GM23248 (cell line): ENCODE results near the gene HBM. TPM values are rescaled to one million over a fixed set of nuclear protein-coding genes. Genes with fewer than 3 reads are reported as not detected.

Experiments used
- DNase-seq: peaks from one replicate; pipeline ENCODE4 v3.0.0-alpha.2; 2015
- H2AFZ ChIP-seq: fragments of 200-600 bp; sonication (generic); 2 replicates; pipeline ENCODE4 v1.6.1; 2016; ENCODE audit warnings: antibody characterized with exemption
- H3F3A ChIP-seq: fragments of 200-600 bp; sonication (generic); 2 replicates; pipeline ENCODE4 v1.6.1; 2016; ENCODE audit warnings: mild to moderate bottlenecking, antibody characterized with exemption, mixed run types; ENCODE audit not compliant: insufficient read depth
- H3K27ac ChIP-seq: fragments of 200-600 bp; sonication (generic); 2 replicates; pipeline ENCODE4 v1.5.1; 2016; ENCODE audit warnings: mild to moderate bottlenecking
- H3K27me3 ChIP-seq: fragments of 200-600 bp; sonication (generic); replicated peaks from 2 replicates; pipeline ENCODE4 v1.6.1; 2016; ENCODE audit warnings: mild to moderate bottlenecking; ENCODE audit not compliant: insufficient read depth
- H3K36me3 ChIP-seq: fragments of 200-600 bp; sonication (generic); 2 replicates; pipeline ENCODE4 v1.6.1; 2016; ENCODE audit warnings: low read depth, mild to moderate bottlenecking
- H3K4me1 ChIP-seq: fragments of 200-600 bp; sonication (generic); 2 replicates; pipeline ENCODE4 v1.6.1; 2016; ENCODE audit warnings: mild to moderate bottlenecking; ENCODE audit not compliant: insufficient read depth
- H3K4me2 ChIP-seq: fragments of 200-600 bp; sonication (generic); one replicate; pipeline ENCODE4 v1.6.1; 2016; ENCODE audit warnings: mild to moderate bottlenecking; ENCODE audit not compliant: unreplicated experiment
- H3K4me3 ChIP-seq: fragments of 200-600 bp; sonication (generic); 2 replicates; pipeline ENCODE4 v1.5.1; 2016; ENCODE audit warnings: mild to moderate bottlenecking
- H3K79me2 ChIP-seq: fragments of 200-600 bp; sonication (generic); 2 replicates; pipeline ENCODE4 v1.6.1; 2016; ENCODE audit warnings: mild to moderate bottlenecking; ENCODE audit not compliant: insufficient read depth
- H3K9ac ChIP-seq: fragments of 200-600 bp; sonication (generic); 2 replicates; pipeline ENCODE4 v1.6.1; 2016; ENCODE audit warnings: mild to moderate bottlenecking
- H3K9me2 ChIP-seq: fragments of 200-600 bp; sonication (generic); 2 replicates; pipeline ENCODE4 v1.6.1; 2016; ENCODE audit warnings: mixed run types, mild to moderate bottlenecking, moderate library complexity; ENCODE audit not compliant: insufficient read depth
- H3K9me3 ChIP-seq: fragments of 200-600 bp; sonication (generic); one replicate; pipeline ENCODE4 v1.6.1; 2017; ENCODE audit warnings: low read depth
- H4K20me1 ChIP-seq: fragments of 200-600 bp; sonication (generic); 2 replicates; pipeline ENCODE4 v1.6.0; 2016; ENCODE audit not compliant: insufficient read depth
- EZH2 ChIP-seq: fragments of 200-600 bp; sonication (generic); IDR thresholded peaks from 2 replicates; pipeline ENCODE4 v1.6.1; 2018; ENCODE audit warnings: antibody characterized with exemption, mild to moderate bottlenecking; ENCODE audit not compliant: insufficient read depth, poor library complexity, severe bottlenecking
- EZH2phosphoT487 ChIP-seq: fragments of 200-600 bp; sonication (generic); IDR thresholded peaks from 2 replicates; pipeline ENCODE4 v1.6.1; 2018; ENCODE audit warnings: antibody characterized with exemption, moderate library complexity, mild to moderate bottlenecking, low read depth; ENCODE audit not compliant: insufficient read depth
- WGBS, 2 experiments: methylation state at CpG; one replicate each; pipeline ENCODE4 v1.1.6; 2015 to 2017; ENCODE audit warnings: low lambda C conversion rate in 2 of 2, low coverage in 1 of 2; ENCODE audit errors: missing lambda C conversion rate in 2 of 2; 5-methylcytosine and 5-hydroxymethylcytosine counted together
- in situ Hi-C: fragments of 300-500 bp; cut with MboI; formaldehyde crosslinking; loops from 2 replicates; pipeline ENCODE4 v1.15.0; 2020
- polyA plus RNA-seq: library from polyadenylated mRNA; unstranded; fragments of >200 nt; fragmentation: Nextera tagmentation; extraction: Ambion mirVana; gene quantifications from 2 replicates; pipeline ENCODE4 v1.2.1, GENCODE V29; 2016
- total RNA-seq: library from RNA; depleted of rRNA; stranded (reverse); fragments of >200 nt; shearing (Covaris generic); gene quantifications from 2 replicates; pipeline ENCODE4 v1.2.3, GENCODE V29; 2014

Gene HBM
- total and polyA plus RNA-seq, 2 experiments from 2014 or later, result not detected

- H4K20me1 ChIP-seq, result no peaks in the 10 kb centered on the region
- WGBS, 2 experiments, result 39 to 67% methylated on average over 4 to 10 of the region's 11 CpGs
- H3K4me1 ChIP-seq, result no peaks in the 10 kb centered on the region
- TF ChIP-seq EZH2phosphoT487, result no peak
- TF ChIP-seq EZH2, result no peak
- no peaks in the 10 kb centered on the region for H3K9me2 ChIP-seq
- H2AFZ ChIP-seq, result no peak overlapping the region
- no peak overlapping the region for H3K9ac ChIP-seq
- no peaks in the 10 kb centered on the region for H3K27me3 ChIP-seq
- H3K27ac ChIP-seq, result no peak overlapping the region
- no peaks in the 10 kb centered on the region for H3K79me2 ChIP-seq
- peaks cover 11% of the 10 kb centered on the region for H3F3A ChIP-seq
- peaks cover 17% of the 10 kb centered on the region; the same call in 1 of the 2 replicates for H3K36me3 ChIP-seq
- no peak for DNase-seq
- in situ Hi-C loops, result no loop called here
- H3K9me3 ChIP-seq, result no peaks in the 10 kb centered on the region
- H3K4me2 ChIP-seq, result no peak overlapping the region
- H3K4me3 ChIP-seq, result no peak overlapping the region
Observed at GRCh38 chr16:185691-186090, 19.9 kb downstream of the HBM start.

GRCh38 chr16:187330-187729 lies 21.6 kb downstream of the HBM start:
- Histone ChIP-seq H3F3A (peaks cover 11% of the 10 kb centered on the region), H3K4me2 (no peak overlapping the region), H3K9ac (no peak overlapping the region), H3K9me3 (no peaks in the 10 kb centered on the region), H3K4me3 (no peak overlapping the region), H3K9me2 (no peaks in the 10 kb centered on the region), H4K20me1 (no peaks in the 10 kb centered on the region), H3K79me2 (no peaks in the 10 kb centered on the region), H3K4me1 (peaks cover 4% of the 10 kb centered on the region; the same call in 1 of the 2 replicates), H3K27me3 (no peaks in the 10 kb centered on the region), H3K36me3 (peaks cover 18% of the 10 kb centered on the region; the same call in 1 of the 2 replicates), H2AFZ (no peak overlapping the region), H3K27ac (no peak overlapping the region)
- in situ Hi-C loops, result no loop called here
- no peak for DNase-seq
- no peak for TF ChIP-seq EZH2
- TF ChIP-seq EZH2phosphoT487, result no peak
- WGBS, 2 experiments, result 92 to 93% methylated on average over 8 of the region's 8 CpGs

DNA sequence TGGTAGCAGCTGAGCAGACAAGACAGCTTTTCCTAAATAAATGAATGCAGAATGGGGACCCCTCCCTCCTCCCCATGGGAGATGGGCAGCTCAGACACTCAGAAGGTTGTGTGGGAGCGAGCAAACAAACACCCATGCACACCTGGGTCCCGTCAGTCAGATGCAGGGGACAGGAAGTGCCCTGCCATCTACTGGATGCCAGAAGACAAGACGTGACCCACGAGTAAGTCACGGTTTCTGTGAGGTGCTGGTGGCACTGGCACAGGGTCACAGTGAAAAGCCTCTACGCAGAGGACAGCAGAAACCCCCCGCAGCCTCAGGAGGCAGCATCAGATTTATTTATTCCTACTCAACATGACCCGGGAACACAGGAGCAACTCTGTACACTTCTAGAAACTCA lies 22.9 kb downstream of the HBM start:
- Histone ChIP-seq H3K4me3 (no peak overlapping the region), H3K9me2 (no peaks in the 10 kb centered on the region), H3F3A (peaks cover 11% of the 10 kb centered on the region), H3K27ac (no peak overlapping the region), H3K4me1 (peaks cover 4% of the 10 kb centered on the region; the same call in 1 of the 2 replicates), H3K79me2 (no peaks in the 10 kb centered on the region), H3K9me3 (no peaks in the 10 kb centered on the region), H3K4me2 (no peak overlapping the region), H3K9ac (no peak overlapping the region), H2AFZ (no peak overlapping the region), H3K36me3 (peaks cover 30% of the 10 kb centered on the region), H4K20me1 (no peaks in the 10 kb centered on the region), H3K27me3 (no peaks in the 10 kb centered on the region)
- TF ChIP-seq EZH2, result no peak
- no peak for TF ChIP-seq EZH2phosphoT487
- 93% methylated on average over 8 of the region's 8 CpGs for WGBS, 2 experiments
- in situ Hi-C loops, result no loop called here
- DNase-seq, result no peak

DNA sequence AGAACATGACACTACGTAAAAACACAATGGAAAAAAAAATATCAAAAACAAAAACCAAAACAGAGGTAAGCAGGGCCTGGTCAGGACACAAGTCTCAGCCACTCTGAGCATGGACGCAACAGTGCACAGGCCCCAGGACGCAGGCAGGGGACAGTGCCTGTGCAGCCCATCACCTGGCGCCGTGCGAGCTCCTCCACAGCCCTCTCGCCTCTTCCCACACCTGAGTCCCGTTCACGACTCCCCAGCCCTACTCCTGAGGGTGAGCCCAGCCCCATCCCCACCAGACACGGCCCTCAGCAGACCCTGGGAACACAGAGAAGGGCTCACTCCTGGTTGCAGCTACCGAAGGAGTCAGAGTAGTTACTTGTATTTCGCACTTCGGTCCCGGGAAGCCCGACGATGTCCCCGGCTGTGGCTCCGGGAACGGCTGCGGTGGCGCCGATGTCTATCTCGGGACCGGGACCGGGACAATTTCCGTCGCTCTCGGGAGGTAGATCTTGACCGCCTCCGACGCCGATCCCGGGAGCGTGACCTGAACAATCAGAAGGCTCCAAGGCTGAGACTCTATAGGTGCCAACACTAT lies 23.9 kb downstream of the HBM start:
- 96 to 97% methylated on average over 30 to 34 of the region's 34 CpGs for WGBS, 2 experiments

More for the DNA sequence above, 23.9 kb downstream of the HBM start:
- Histone ChIP-seq H3K9me2 (no peaks in the 10 kb centered on the region), H3K9ac (no peak overlapping the region), H3K79me2 (0 out of 2 replicates have a peak, but pooled peaks cover 7% of the 10 kb centered on the region), H3K27me3 (no peaks in the 10 kb centered on the region), H3K27ac (no peak overlapping the region), H3K4me3 (no peak overlapping the region), H4K20me1 (no peaks in the 10 kb centered on the region), H2AFZ (no peak overlapping the region), H3K36me3 (peaks cover 31% of the 10 kb centered on the region), H3K4me1 (peaks cover 4% of the 10 kb centered on the region; the same call in 1 of the 2 replicates), H3K4me2 (no peak overlapping the region), H3K9me3 (no peaks in the 10 kb centered on the region), H3F3A (peaks cover 6% of the 10 kb centered on the region)
- DNase-seq, result no peak
- in situ Hi-C loops, result no loop called here
- TF ChIP-seq EZH2 (no peak), EZH2phosphoT487 (no peak)
